HUES64 (cell line): ENCODE results near the gene ADGRD2. TPM values are rescaled to one million over a fixed set of nuclear protein-coding genes. Genes with fewer than 3 reads are reported as not detected.

Source experiments
- H3K27ac ChIP-seq: 2 replicates; pipeline ENCODE4 v1.7.0; 2013; ENCODE audit warnings: low read depth, low read length, inconsistent platforms
- H3K27me3 ChIP-seq: 2 replicates; pipeline ENCODE4 v1.6.1; 2013; ENCODE audit warnings: mild to moderate bottlenecking, low read length; ENCODE audit not compliant: insufficient read depth
- H3K36me3 ChIP-seq: 2 replicates; pipeline ENCODE4 v1.6.1; 2013; ENCODE audit warnings: mild to moderate bottlenecking, low read length; ENCODE audit not compliant: insufficient read depth
- H3K4me1 ChIP-seq: 2 replicates; pipeline ENCODE4 v1.6.1; 2013; ENCODE audit warnings: mild to moderate bottlenecking, low read length, moderate library complexity; ENCODE audit not compliant: insufficient read depth
- H3K4me3 ChIP-seq: 2 replicates; pipeline ENCODE4 v1.5.1; 2013; ENCODE audit warnings: mild to moderate bottlenecking, low read length, moderate library complexity
- H3K9ac ChIP-seq: 2 replicates; pipeline ENCODE4 v1.6.1; 2013; ENCODE audit warnings: mild to moderate bottlenecking, low read depth, low read length
- H3K9me3 ChIP-seq: 2 replicates; pipeline ENCODE4 v1.6.1; 2013; ENCODE audit warnings: low read depth, low read length; ENCODE audit not compliant: insufficient read depth
- WGBS: fragments of 150-250, 120-280 bp; methylation state at CpG from one replicate; pipeline ENCODE4 v1.1.7; 2013; ENCODE audit warnings: missing lambda C conversion rate; 5-methylcytosine and 5-hydroxymethylcytosine counted together
- polyA plus RNA-seq, 2 experiments: library from polyadenylated mRNA; stranded (reverse); fragments of 50-300 nt; gene quantifications; one replicate each; pipeline ENCODE4 v1.2.3, GENCODE V29; 2013

Gene ADGRD2
- polyA plus RNA-seq (2013, experiment 1 of 2), result not detected
- not detected for polyA plus RNA-seq (2013, experiment 2 of 2)

DNA sequence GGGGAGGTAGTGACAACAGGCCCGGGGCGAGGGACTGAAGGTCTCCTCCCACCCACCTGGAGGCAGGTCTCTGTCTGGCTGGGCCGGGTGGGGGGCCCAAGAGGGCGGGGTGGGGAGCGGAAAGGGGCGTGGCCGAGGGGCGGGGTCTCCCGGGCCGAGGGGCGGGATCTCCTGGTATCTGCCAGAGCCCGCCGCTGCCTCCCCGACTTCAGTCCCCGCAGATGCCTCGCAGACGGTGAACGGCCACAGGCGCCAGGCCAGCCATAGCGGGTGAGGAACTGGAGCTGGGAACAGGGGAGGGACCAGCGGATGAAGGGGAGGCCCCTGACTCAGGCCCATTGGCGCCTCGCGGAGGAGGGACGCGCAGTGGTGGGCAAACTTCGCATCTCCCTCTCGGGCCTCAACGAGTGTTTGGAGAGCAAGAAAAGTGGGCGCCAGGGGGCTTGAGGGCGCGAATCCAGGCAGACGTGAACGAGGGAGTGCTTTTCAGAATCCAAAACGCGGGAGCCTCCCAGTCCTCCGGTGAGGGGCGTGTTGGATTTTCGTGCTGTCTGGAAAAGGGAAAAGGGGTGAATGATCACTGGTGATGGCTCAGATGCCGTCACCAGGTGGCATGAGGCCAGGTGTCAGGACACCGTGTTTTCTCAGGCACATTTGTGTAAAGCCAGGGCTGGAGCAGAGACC, at the start of gene ADGRD2:
Gene ADGRD2 (plus strand): TSS at position 211 of the 684 bp plus-strand sequence. CDS start 1,216 bp downstream, outside the sequence.
- Histone ChIP-seq H3K27ac (no peak within 1 kb of the TSS), H3K4me3 (peak within 1 kb of the TSS; percentile 49), H3K9me3 (no peaks in the 10 kb centered on the region), H3K4me1 (peaks cover 4% of the 10 kb centered on the region; the same call in 1 of the 2 replicates), H3K36me3 (no peaks in the 10 kb centered on the region), H3K9ac (peak within 1 kb of the TSS; percentile 21; the same call in 1 of the 2 replicates), H3K27me3 (peaks cover 37% of the 10 kb centered on the region)
- whole genome bisulfite sequencing, result 3% methylated on average over 38 of the region's 41 CpGs

GRCh38 chr9:124403246-124403645, 47.0 kb upstream of the ADGRD2 start:
- 99% methylated on average over 4 of the region's 4 CpGs for WGBS
- H3K9me3 ChIP-seq, result no peaks in the 10 kb centered on the region
- no peak overlapping the region for H3K27ac ChIP-seq
- no peaks in the 10 kb centered on the region for H3K27me3 ChIP-seq
- peaks cover 26% of the 10 kb centered on the region for H3K4me1 ChIP-seq
- H3K36me3 ChIP-seq, result peaks cover 75% of the 10 kb centered on the region
- no peak overlapping the region for H3K4me3 ChIP-seq
- H3K9ac ChIP-seq, result no peak overlapping the region

- Histone ChIP-seq H3K4me3 (no peak overlapping the region), H3K9me3 (no peaks in the 10 kb centered on the region), H3K27me3 (no peaks in the 10 kb centered on the region), H3K9ac (no peak overlapping the region), H3K27ac (no peak overlapping the region), H3K36me3 (peaks cover 97% of the 10 kb centered on the region), H3K4me1 (peaks cover 5% of the 10 kb centered on the region)
- 96% methylated on average over 3 of the region's 3 CpGs for WGBS
These were observed 40.8 kb upstream of the ADGRD2 start for GRCh38 chr9:124409410-124409809.

GRCh38 chr9:124410321-124410913, 39.8 kb upstream of the ADGRD2 start:
- Histone ChIP-seq H3K27ac (no peak overlapping the region), H3K9ac (no peak overlapping the region), H3K4me3 (no peak overlapping the region), H3K36me3 (peaks cover 87% of the 10 kb centered on the region), H3K9me3 (no peaks in the 10 kb centered on the region), H3K27me3 (no peaks in the 10 kb centered on the region), H3K4me1 (peaks cover 7% of the 10 kb centered on the region)
- WGBS, result 94% methylated on average over 3 of the region's 3 CpGs

- Histone ChIP-seq H3K27ac (no peak overlapping the region), H3K4me3 (no peak overlapping the region), H3K36me3 (peaks cover 76% of the 10 kb centered on the region), H3K9ac (no peak overlapping the region), H3K27me3 (no peaks in the 10 kb centered on the region), H3K4me1 (peaks cover 7% of the 10 kb centered on the region), H3K9me3 (no peaks in the 10 kb centered on the region)
- WGBS, result 82% methylated on average over 3 of the region's 5 CpGs
These were observed 38.6 kb upstream of the ADGRD2 start for GRCh38 chr9:124411514-124412227.

DNA sequence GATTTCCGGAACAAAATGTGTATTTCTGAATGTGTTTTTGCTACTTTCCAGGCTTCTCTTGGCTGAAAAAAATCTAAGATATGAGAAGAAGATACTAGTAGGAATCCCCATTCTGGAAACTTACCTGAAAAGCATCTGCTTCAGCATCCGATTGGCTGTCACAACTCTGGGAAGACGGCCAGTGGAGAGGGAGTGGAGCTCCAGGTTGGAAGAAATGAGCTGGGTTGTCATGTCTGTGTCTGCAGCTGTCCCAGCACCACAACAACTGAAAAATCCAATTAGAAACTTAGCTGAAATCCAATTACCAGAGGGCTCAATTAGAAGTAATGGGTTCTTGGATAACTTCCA, 38.0 kb upstream of the ADGRD2 start:
- Histone ChIP-seq H3K4me3 (no peak overlapping the region), H3K4me1 (peaks cover 7% of the 10 kb centered on the region), H3K9ac (no peak overlapping the region), H3K9me3 (no peaks in the 10 kb centered on the region), H3K27ac (no peak overlapping the region), H3K27me3 (no peaks in the 10 kb centered on the region), H3K36me3 (peaks cover 71% of the 10 kb centered on the region)
- 95% methylated on average over 3 of the region's 3 CpGs for WGBS

DNA sequence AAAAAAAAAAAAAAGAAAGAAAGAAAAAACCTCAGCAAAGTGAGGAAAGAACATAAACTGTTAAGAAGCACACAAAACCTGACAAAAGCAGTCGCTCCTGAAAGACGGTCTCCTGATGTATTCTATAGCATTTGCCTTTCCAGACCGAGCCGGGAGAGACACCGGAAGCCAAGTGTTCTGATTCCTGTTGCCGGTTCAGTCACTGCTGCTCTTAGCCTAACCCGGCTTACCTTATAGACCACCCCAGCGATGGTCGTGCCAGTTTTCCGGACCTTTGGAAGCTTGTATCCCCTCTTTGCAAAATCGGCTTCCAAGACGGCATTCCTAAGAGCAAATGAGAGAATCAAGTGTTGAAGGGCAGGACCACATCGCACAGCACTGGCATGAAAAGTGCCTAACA, 35.6 kb upstream of the ADGRD2 start:
- Histone ChIP-seq H3K27ac (peak overlapping the region; percentile 74), H3K27me3 (no peaks in the 10 kb centered on the region), H3K4me1 (peaks cover 7% of the 10 kb centered on the region), H3K9me3 (no peaks in the 10 kb centered on the region), H3K4me3 (peak overlapping the region; percentile 99), H3K36me3 (peaks cover 47% of the 10 kb centered on the region), H3K9ac (peak overlapping the region; percentile 97)
- WGBS, result 13% methylated on average over 13 of the region's 13 CpGs

GRCh38 chr9:124415102-124415851, 35.0 kb upstream of the ADGRD2 start, which contains the start of gene PSMB7:
TSS of gene PSMB7 (minus strand) at chr9:124415442. CDS start at chr9:124415425, 17 bp downstream.
- Histone ChIP-seq H3K36me3 (peaks cover 40% of the 10 kb centered on the region), H3K4me3 (peak within 1 kb of the TSS; percentile 99), H3K4me1 (peaks cover 7% of the 10 kb centered on the region), H3K27me3 (no peaks in the 10 kb centered on the region), H3K9ac (peak within 1 kb of the TSS; percentile 97), H3K9me3 (no peaks in the 10 kb centered on the region), H3K27ac (peak within 1 kb of the TSS; percentile 74)
- 6% methylated on average over 41 of the region's 41 CpGs for WGBS

DNA sequence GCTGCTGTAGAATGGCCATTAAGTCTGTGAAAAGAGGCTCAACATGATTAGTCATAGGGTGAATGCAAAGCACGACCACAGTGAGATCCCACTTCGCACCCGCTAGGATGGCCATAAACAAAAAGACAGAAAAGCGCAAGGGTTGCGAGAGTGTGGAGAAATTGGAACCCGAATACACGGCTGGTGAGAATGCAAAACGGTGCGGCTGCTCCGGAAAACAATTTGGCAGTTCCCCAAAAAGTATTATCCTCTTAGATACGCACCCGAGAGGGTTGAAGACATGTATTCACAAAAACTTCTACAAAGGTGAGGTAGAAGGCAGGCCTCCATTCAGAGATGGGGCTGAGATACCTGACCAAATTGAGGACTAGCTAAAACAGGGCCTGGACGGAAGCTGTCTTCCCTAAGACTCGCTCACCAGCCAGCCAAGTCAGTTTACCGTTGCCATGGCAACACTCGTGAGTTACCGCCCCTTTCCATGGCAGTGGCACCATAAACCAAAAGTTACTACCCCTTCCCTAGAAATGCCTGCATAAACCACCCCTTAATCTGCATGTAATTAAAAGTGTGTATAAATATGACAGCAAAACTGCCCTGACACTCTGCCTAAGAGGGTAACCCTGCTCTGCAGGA, 34.3 kb upstream of the ADGRD2 start:
- H3K9ac ChIP-seq, result no peak overlapping the region
- 83% methylated on average over 17 of the region's 17 CpGs for WGBS
- H3K36me3 ChIP-seq, result peaks cover 34% of the 10 kb centered on the region
- H3K4me3 ChIP-seq, result no peak overlapping the region
- peaks cover 7% of the 10 kb centered on the region for H3K4me1 ChIP-seq
- H3K9me3 ChIP-seq, result no peaks in the 10 kb centered on the region
- no peaks in the 10 kb centered on the region for H3K27me3 ChIP-seq
- no peak overlapping the region for H3K27ac ChIP-seq

DNA sequence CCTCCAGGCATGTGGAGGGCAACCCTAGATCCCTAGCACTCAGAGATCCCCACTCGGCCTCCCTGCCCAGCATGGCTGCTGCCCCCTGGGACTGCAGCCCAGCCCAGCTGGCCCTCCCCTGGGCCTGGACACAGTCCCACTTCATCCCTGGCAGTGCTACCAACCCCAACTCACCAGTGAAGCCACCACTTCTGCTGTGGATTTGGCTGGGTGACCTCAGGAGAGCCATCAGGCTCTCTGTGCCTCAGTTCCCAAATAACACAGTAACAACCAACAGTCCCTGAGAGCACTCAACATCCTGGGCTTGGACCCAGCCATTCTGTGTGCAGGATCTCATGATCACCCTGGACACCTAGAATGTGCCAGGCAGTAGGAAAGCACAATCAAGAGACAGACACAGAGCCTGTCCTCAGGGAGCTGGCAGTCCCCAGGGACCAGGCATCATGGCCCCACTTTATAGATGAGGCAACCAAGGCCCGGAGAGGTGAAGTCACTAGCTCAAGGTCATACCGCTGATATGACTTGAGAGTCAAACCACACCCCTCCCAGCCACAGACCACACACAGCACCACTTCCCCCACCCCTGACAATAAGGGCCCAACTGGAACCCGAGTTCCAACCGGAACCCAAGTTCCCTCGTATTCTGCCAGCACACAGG, 30.3 kb upstream of the ADGRD2 start:
- Histone ChIP-seq H3K27ac (no peak overlapping the region), H3K9me3 (no peaks in the 10 kb centered on the region), H3K36me3 (no peaks in the 10 kb centered on the region), H3K4me3 (no peak overlapping the region), H3K9ac (no peak overlapping the region), H3K4me1 (no peaks in the 10 kb centered on the region), H3K27me3 (no peaks in the 10 kb centered on the region; the same call in 1 of the 2 replicates)
- WGBS, result 84% methylated on average over 6 of the region's 6 CpGs
